ENCODE results near the gene RFX8. TPM values are rescaled to one million over a fixed set of nuclear protein-coding genes. Genes with fewer than 3 reads are reported as not detected.

RFX8 gene
- total and polyA plus RNA-seq, 4 donors, result 0.96 to 2.1 (median 1.0) TPM; not detected in 1

DNA sequence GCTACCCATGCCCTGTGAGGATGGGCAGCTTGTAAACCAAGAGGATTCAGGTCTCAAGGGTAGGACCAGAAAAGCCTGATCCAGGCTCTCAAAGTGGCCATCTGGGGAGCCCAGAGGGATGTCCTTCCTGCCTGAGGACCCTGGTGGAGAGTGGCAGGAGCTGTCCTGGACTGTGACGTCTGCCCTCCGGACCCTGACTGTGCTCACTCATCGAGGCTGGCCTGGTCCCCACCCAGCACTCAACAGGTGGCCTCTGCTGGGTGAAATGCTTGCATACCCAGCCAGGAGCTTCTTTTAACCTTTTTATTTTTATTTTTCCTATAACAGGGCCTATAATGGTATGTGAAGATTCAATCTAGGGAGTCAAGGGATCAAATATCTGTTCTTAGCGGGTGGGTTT, 112.1 kb downstream of the RFX8 start:
- WGBS, 2 donors, result 83 to 89% methylated on average over 4 of the region's 4 CpGs

DNA sequence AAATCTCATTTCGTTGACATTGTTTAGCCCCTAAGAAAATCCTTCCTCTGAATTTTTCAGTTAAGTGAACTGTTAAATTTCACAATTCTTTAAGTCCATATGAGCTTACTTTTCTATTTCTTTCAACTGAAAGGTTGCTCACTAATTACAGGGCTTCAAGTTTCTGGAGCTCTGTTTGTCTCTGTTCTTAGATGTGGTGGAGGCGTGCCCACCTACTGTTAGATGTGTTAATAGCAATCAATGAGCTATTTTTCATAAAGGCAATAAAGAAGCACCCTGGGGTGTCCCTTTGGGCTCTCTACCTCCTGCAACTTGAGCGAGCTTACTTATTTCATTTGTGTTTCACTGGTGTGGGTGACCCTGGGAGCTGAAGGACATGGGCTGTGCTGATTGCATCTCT, 112.6 kb downstream of the RFX8 start:
- 88 to 93% methylated on average over 3 of the region's 3 CpGs for WGBS, 2 donors
- DNase-seq, result no peak
- no peaks in the 10 kb centered on the region for H3K27me3 ChIP-seq (ENCODE audit: control insufficient read depth in 1 of 2, insufficient read depth in 2 of 2, low read length in 1 of 2)

More for the DNA sequence above, 112.1 kb downstream of the RFX8 start:
- Histone ChIP-seq H3K27ac (ENCODE audit: low read depth in 1 of 2, low read length in 2 of 2) (no peak overlapping the region), H3K4me1 (ENCODE audit: control insufficient read depth in 1 of 2, insufficient read depth in 2 of 2, low read length in 2 of 2) (no peaks in the 10 kb centered on the region), H3K4me3 (ENCODE audit: low read length in 2 of 2) (no peak overlapping the region), H3K9me3 (ENCODE audit: control insufficient read depth, low read length) (no peaks in the 10 kb centered on the region), H3K27me3 (ENCODE audit: control insufficient read depth in 1 of 2, insufficient read depth in 2 of 2, low read length in 1 of 2) (no peaks in the 10 kb centered on the region), H3K36me3 (ENCODE audit: control insufficient read depth in 1 of 2, insufficient read depth in 2 of 2, low read length in 1 of 2) (no peaks in the 10 kb centered on the region)
- no peak for DNase-seq
- ATAC-seq (ENCODE audit: low FRiP score), result no peak
- intact Hi-C loops (cut with DNase I), result no loop called here

GRCh38 chr2:101361522-101361921, 113.4 kb downstream of the RFX8 start:
- no peak overlapping the region for H3K27ac ChIP-seq (ENCODE audit: low read depth in 1 of 2, low read length in 2 of 2)
- ATAC-seq (ENCODE audit: low FRiP score) (no peak), DNase-seq (no peak)
- H3K9me3 ChIP-seq (ENCODE audit: control insufficient read depth, low read length), result no peaks in the 10 kb centered on the region
- H3K36me3 ChIP-seq (ENCODE audit: control insufficient read depth in 1 of 2, insufficient read depth in 2 of 2, low read length in 1 of 2), result no peaks in the 10 kb centered on the region
- 79 to 85% methylated on average over 2 of the region's 2 CpGs for WGBS, 2 donors
- H3K4me3 ChIP-seq (ENCODE audit: low read length in 2 of 2), result no peak overlapping the region
- no peaks in the 10 kb centered on the region for H3K4me1 ChIP-seq (ENCODE audit: control insufficient read depth in 1 of 2, insufficient read depth in 2 of 2, low read length in 2 of 2)
- H3K27me3 ChIP-seq (ENCODE audit: control insufficient read depth in 1 of 2, insufficient read depth in 2 of 2, low read length in 1 of 2), result no peaks in the 10 kb centered on the region
- intact Hi-C loops (cut with DNase I), result no loop called here

More for the DNA sequence above, 112.6 kb downstream of the RFX8 start:
- H3K4me3 ChIP-seq (ENCODE audit: low read length in 2 of 2), result no peak overlapping the region
- no peak overlapping the region for H3K27ac ChIP-seq (ENCODE audit: low read depth in 1 of 2, low read length in 2 of 2)
- no peaks in the 10 kb centered on the region for H3K36me3 ChIP-seq (ENCODE audit: control insufficient read depth in 1 of 2, insufficient read depth in 2 of 2, low read length in 1 of 2)
- intact Hi-C loops (cut with DNase I), result no loop called here
- no peaks in the 10 kb centered on the region for H3K9me3 ChIP-seq (ENCODE audit: control insufficient read depth, low read length)
- H3K4me1 ChIP-seq (ENCODE audit: control insufficient read depth in 1 of 2, insufficient read depth in 2 of 2, low read length in 2 of 2), result no peaks in the 10 kb centered on the region
- ATAC-seq (ENCODE audit: low FRiP score), result no peak

DNA sequence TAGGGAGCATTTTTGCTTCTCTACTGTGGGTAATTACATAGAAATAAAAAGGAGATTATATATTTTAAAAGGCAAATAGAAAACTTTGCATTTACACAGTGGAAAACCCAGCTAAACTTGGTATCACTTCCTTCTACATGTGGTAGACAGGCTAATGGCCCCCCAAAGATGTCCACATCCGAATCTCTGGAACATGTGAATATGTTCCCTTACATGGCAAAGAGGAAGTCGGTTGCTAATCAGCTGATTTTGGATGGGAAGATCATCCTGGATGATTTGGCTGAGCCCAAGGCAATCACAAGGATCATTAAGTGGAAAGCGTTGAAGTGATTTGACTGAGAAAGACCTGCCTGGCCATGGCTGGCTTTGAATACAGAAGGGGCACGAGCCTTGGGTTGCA, 113.8 kb downstream of the RFX8 start:
- no peaks in the 10 kb centered on the region for H3K9me3 ChIP-seq (ENCODE audit: control insufficient read depth, low read length)
- no peak overlapping the region for H3K27ac ChIP-seq (ENCODE audit: low read depth in 1 of 2, low read length in 2 of 2)
- H3K4me1 ChIP-seq (ENCODE audit: control insufficient read depth in 1 of 2, insufficient read depth in 2 of 2, low read length in 2 of 2), result no peaks in the 10 kb centered on the region
- intact Hi-C loops (cut with DNase I), result no loop called here
- no peak for DNase-seq
- ATAC-seq (ENCODE audit: low FRiP score), result no peak
- 78 to 80% methylated on average over 4 of the region's 4 CpGs for WGBS, 2 donors
- H3K36me3 ChIP-seq (ENCODE audit: control insufficient read depth in 1 of 2, insufficient read depth in 2 of 2, low read length in 1 of 2), result no peaks in the 10 kb centered on the region
- no peaks in the 10 kb centered on the region for H3K27me3 ChIP-seq (ENCODE audit: control insufficient read depth in 1 of 2, insufficient read depth in 2 of 2, low read length in 1 of 2)
- no peak overlapping the region for H3K4me3 ChIP-seq (ENCODE audit: low read length in 2 of 2)

GRCh38 chr2:101360232-101360631, 114.7 kb downstream of the RFX8 start:
- no peak for DNase-seq
- intact Hi-C loops (cut with DNase I), result no loop called here

GRCh38 chr2:101359410-101359954, 115.4 kb downstream of the RFX8 start:
- no peaks in the 10 kb centered on the region for H3K4me1 ChIP-seq (ENCODE audit: control insufficient read depth in 1 of 2, insufficient read depth in 2 of 2, low read length in 2 of 2)
- H3K27me3 ChIP-seq (ENCODE audit: control insufficient read depth in 1 of 2, insufficient read depth in 2 of 2, low read length in 1 of 2), result no peaks in the 10 kb centered on the region
- no peaks in the 10 kb centered on the region for H3K36me3 ChIP-seq (ENCODE audit: control insufficient read depth in 1 of 2, insufficient read depth in 2 of 2, low read length in 1 of 2)
- no peak overlapping the region for H3K27ac ChIP-seq (ENCODE audit: low read depth in 1 of 2, low read length in 2 of 2)
- no peaks in the 10 kb centered on the region for H3K9me3 ChIP-seq (ENCODE audit: control insufficient read depth, low read length)
- no peak for DNase-seq
- intact Hi-C loops (cut with DNase I), result no loop called here
- 93 to 95% methylated on average over 7 of the region's 7 CpGs for WGBS, 2 donors
- no peak overlapping the region for H3K4me3 ChIP-seq (ENCODE audit: low read length in 2 of 2)
- no peak for ATAC-seq (ENCODE audit: low FRiP score)

More at GRCh38 chr2:101360232-101360631, 114.7 kb downstream of the RFX8 start:
- no peak overlapping the region for H3K27ac ChIP-seq (ENCODE audit: low read depth in 1 of 2, low read length in 2 of 2)
- H3K4me1 ChIP-seq (ENCODE audit: control insufficient read depth in 1 of 2, insufficient read depth in 2 of 2, low read length in 2 of 2), result no peaks in the 10 kb centered on the region
- H3K9me3 ChIP-seq (ENCODE audit: control insufficient read depth, low read length), result no peaks in the 10 kb centered on the region
- no peaks in the 10 kb centered on the region for H3K36me3 ChIP-seq (ENCODE audit: control insufficient read depth in 1 of 2, insufficient read depth in 2 of 2, low read length in 1 of 2)
- 68 to 69% methylated on average over 4 of the region's 4 CpGs for WGBS, 2 donors
- no peak overlapping the region for H3K4me3 ChIP-seq (ENCODE audit: low read length in 2 of 2)
- ATAC-seq (ENCODE audit: low FRiP score), result no peak
- no peaks in the 10 kb centered on the region for H3K27me3 ChIP-seq (ENCODE audit: control insufficient read depth in 1 of 2, insufficient read depth in 2 of 2, low read length in 1 of 2)

GRCh38 chr2:101357376-101357775, 117.5 kb downstream of the RFX8 start:
- intact Hi-C loops (cut with DNase I), result no loop called here
- no peak for DNase-seq
- ATAC-seq (ENCODE audit: low FRiP score), result no peak

DNA sequence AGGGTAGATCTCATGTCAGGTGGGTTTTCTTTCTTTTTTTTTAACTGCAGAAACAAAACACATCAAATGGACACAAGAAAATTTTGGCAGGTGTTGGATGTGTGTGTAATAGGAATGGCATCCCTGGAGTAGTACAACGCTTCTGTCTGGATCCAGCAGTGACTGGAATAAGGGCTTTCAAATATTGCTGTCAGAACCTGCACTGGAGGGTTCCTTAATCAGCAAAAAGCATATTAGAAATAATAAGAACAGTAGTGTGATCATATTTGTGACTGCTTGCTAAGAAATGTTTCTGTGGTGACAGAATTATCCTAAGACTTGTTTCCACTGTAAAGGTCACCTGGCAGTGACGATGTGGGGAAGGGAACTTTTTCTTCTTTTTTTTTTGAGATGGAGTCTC, 118.4 kb downstream of the RFX8 start:
- no peaks in the 10 kb centered on the region for H3K9me3 ChIP-seq (ENCODE audit: control insufficient read depth, low read length)
- no peak for ATAC-seq (ENCODE audit: low FRiP score)

More at GRCh38 chr2:101357376-101357775, 117.5 kb downstream of the RFX8 start:
- no peaks in the 10 kb centered on the region for H3K36me3 ChIP-seq (ENCODE audit: control insufficient read depth in 1 of 2, insufficient read depth in 2 of 2, low read length in 1 of 2)
- H3K4me1 ChIP-seq (ENCODE audit: control insufficient read depth in 1 of 2, insufficient read depth in 2 of 2, low read length in 2 of 2), result no peaks in the 10 kb centered on the region
- H3K27me3 ChIP-seq (ENCODE audit: control insufficient read depth in 1 of 2, insufficient read depth in 2 of 2, low read length in 1 of 2), result no peaks in the 10 kb centered on the region
- no peak overlapping the region for H3K27ac ChIP-seq (ENCODE audit: low read depth in 1 of 2, low read length in 2 of 2)
- no peak overlapping the region for H3K4me3 ChIP-seq (ENCODE audit: low read length in 2 of 2)
- H3K9me3 ChIP-seq (ENCODE audit: control insufficient read depth, low read length), result no peaks in the 10 kb centered on the region

DNA sequence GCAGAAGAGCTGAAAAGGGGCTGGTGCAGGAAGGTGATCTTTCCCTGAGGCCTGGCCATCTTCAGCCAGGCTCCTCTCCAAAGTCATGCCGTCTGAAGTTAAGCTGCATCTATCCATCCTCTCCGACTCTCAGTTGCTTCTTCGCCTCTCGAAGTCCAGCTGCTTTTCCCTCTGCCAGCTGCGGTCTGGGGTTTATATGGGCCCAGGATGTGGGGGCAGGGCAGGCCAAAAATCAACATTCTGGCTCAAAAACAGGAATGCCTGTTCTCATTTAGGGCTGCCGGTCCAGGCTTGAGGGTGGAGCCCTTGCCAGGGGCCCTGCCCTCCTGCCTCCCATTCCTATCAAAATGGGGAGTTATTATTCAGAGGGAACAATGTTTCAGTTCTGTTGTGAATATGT, 118.9 kb downstream of the RFX8 start:
- intact Hi-C loops (cut with DNase I), result no loop called here
- Histone ChIP-seq H3K27me3 (ENCODE audit: control insufficient read depth in 1 of 2, insufficient read depth in 2 of 2, low read length in 1 of 2) (no peaks in the 10 kb centered on the region), H3K36me3 (ENCODE audit: control insufficient read depth in 1 of 2, insufficient read depth in 2 of 2, low read length in 1 of 2) (no peaks in the 10 kb centered on the region), H3K9me3 (ENCODE audit: control insufficient read depth, low read length) (no peaks in the 10 kb centered on the region), H3K4me1 (ENCODE audit: control insufficient read depth in 1 of 2, insufficient read depth in 2 of 2, low read length in 2 of 2) (no peaks in the 10 kb centered on the region), H3K4me3 (ENCODE audit: low read length in 2 of 2) (no peak overlapping the region), H3K27ac (ENCODE audit: low read depth in 1 of 2, low read length in 2 of 2) (no peak overlapping the region)
- no peak for DNase-seq
- no peak for ATAC-seq (ENCODE audit: low FRiP score)
- 67 to 76% methylated on average over 6 of the region's 6 CpGs for WGBS, 2 donors

More for the DNA sequence above, 118.4 kb downstream of the RFX8 start:
- Histone ChIP-seq H3K27ac (ENCODE audit: low read depth in 1 of 2, low read length in 2 of 2) (no peak overlapping the region), H3K36me3 (ENCODE audit: control insufficient read depth in 1 of 2, insufficient read depth in 2 of 2, low read length in 1 of 2) (no peaks in the 10 kb centered on the region), H3K4me1 (ENCODE audit: control insufficient read depth in 1 of 2, insufficient read depth in 2 of 2, low read length in 2 of 2) (no peaks in the 10 kb centered on the region), H3K27me3 (ENCODE audit: control insufficient read depth in 1 of 2, insufficient read depth in 2 of 2, low read length in 1 of 2) (no peaks in the 10 kb centered on the region), H3K4me3 (ENCODE audit: low read length in 2 of 2) (no peak overlapping the region)
- 38 to 45% methylated on average over 2 of the region's 2 CpGs for WGBS, 2 donors
- DNase-seq, result no peak
- intact Hi-C loops (cut with DNase I), result no loop called here

Measured in aorta (tissue), 5 donors.